Epithelial cell of prostate (primary cell): Measurements from ENCODE around the gene KBTBD6.
"Not testable (repeated sequence)": the region's sequence is repeated elsewhere in the genome, so short reads cannot be mapped to it uniquely, and the experiment has no call there.

Source experiments
- DNase-seq: peaks from one replicate; pipeline ENCODE4 v3.0.0-alpha.2; 2011; ENCODE audit warnings: low read depth, low spot score
- H3K27ac ChIP-seq: fragments of 450-650 bp; 2 replicates; pipeline ENCODE4 v1.5.1; 2017; ENCODE audit warnings: mild to moderate bottlenecking

The KBTBD6 gene, protein sequence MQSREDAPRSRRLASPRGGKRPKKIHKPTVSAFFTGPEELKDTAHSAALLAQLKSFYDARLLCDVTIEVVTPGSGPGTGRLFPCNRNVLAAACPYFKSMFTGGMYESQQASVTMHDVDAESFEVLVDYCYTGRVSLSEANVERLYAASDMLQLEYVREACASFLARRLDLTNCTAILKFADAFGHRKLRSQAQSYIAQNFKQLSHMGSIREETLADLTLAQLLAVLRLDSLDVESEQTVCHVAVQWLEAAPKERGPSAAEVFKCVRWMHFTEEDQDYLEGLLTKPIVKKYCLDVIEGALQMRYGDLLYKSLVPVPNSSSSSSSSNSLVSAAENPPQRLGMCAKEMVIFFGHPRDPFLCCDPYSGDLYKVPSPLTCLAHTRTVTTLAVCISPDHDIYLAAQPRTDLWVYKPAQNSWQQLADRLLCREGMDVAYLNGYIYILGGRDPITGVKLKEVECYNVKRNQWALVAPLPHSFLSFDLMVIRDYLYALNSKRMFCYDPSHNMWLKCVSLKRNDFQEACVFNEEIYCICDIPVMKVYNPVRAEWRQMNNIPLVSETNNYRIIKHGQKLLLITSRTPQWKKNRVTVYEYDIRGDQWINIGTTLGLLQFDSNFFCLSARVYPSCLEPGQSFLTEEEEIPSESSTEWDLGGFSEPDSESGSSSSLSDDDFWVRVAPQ

DNA sequence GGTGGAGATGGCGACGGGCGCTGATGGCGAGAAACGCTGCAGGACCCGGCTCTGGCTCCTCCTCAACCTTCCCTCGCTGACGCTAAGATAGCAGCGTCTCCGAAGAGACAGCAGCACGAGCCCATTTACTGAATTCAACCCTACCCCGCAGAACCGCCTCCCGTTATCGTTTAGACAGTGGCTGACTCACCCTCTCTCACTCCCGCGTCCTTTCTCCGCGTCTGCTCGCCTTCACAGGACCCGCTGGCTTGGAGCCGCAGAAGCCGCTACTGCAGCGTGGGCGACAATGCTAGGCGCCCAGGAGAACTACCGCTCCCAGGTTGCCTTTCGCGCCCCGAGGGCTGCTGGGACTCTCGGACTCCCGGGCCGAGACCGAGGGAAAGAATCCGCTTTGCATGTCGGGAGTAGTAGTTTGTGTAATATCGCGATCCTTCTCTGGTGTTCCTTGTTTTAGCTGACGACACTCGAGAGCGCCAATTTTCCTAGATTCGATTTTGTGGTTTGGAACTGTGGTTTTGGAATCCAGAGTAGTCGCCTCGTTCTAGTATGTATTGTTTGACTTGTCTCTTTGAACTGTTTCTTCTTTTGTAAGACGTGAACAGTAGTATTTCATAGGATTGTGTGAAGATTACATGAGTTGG lies at the start of gene KBTBD6:
Gene KBTBD6 (minus strand): TSS at position 291 of the 641 bp plus-strand sequence. CDS start 291 bp downstream, outside the sequence.
- H3K27ac ChIP-seq: peak within 1 kb of the TSS; percentile 46
- DNase-seq: peak; percentile 96

DNA sequence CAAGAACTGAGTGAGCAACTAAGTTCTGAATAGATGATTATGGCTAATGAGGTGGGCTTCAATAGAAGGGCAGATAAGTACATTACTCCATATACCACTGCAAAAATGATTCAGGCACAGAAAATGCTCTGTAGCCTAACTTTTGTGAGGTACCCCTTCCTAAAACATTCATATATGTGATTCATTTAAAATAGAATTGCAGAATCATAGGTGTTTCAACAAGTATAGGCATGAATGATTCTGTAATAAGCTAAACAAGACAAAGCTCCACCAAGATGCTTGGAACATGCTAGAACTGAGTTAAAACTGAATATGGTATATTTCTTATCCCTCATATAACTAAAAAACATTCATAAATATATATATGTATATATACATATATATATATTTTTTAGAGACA lies 49.6 kb upstream of the KBTBD6 start:
- peak; percentile 27 for DNase-seq
- H3K27ac ChIP-seq: peak overlapping the region; percentile 25

DNA sequence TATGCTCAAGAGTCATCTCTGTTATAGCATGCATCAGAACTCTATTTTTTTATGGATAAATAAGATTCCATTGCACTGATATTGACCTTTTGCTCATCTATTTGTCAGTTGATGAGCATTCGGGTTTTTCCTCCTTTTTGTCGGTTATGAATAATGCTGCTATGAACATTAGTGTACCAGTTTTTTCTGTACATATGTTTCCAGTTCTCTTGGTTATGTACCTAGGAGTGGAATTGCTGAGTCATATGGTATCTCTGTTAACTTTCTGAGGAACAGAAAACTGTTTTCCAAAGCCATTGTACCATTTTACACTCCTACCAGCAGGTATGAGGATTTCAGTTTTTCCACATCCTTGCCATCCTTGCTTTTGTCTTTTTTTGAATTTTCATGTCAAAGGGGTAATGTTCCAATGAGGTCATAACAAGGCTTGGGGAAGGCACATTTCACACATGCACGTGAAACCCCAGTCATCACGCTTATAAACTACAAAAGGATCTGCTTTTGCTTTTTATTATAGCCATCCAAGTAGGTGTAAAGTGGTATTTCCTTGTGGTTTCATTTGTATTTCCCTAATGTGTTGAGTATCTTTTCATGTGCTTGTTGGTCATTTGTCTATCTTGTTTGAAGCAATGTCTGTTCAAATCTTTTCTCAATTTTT lies 47.1 kb upstream of the KBTBD6 start:
- DNase-seq: peak; percentile 16

DNA sequence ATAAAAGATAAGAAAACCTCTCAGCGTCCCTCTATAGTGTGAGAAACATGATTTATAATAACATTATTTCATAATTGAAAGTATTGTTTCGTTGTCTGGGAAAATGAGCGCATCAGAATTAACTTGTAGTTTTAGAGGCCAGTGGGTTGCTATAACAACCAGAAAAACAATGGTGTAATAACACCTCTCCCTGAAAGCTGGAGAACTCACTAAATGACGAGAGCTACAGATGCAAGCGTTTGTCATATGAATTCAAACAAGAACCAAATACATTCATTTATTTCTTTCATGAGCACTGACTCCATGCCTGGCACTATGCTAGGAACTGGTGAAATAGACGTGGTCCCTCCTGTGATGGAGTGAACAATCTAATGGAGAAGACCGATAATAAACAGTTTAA lies 45.4 kb upstream of the KBTBD6 start:
- DNase-seq: no peak
- H3K27ac ChIP-seq: no peak overlapping the region

More for the DNA sequence above, 47.1 kb upstream of the KBTBD6 start:
- peak overlapping the region; percentile 43 for H3K27ac ChIP-seq

DNA sequence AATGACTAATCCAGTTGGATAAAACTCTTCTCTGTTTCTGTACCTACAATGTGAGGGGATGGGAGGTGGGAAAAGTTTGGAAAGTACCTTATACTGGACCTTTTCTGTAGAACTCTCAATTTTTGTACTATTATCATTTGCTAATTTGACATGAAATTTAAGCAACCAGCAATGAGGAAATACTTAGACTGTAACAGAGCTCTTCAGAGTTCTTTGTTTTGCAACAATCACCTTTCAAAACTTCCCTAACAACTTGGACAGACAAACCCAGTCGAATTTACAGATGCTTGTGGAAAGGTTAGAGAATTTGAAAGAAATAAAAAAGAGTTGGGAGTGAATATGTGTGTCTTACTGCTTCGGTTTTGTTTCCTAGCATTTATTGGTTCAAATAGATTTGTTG lies 45.0 kb upstream of the KBTBD6 start:
- H3K27ac ChIP-seq: no peak overlapping the region
- DNase-seq: no peak

DNA sequence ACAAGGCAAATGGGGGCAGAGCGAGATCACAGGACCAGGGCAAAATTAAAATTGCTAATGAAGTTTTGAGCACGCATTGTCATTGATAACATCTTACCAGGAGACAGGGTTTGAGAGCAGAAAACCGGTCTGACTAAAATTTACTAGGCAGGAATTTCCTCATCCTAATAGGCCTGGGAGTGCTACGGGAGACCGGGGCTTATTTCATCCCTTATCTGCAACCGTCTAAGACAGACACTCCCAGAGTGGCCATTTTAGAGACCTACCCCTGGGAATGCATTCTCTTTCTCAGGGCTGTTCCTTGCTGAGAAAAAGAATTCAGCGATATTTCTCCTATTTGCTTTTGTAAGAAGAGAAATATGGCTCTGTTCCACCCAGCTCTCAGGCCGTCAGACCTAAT lies 43.0 kb upstream of the KBTBD6 start:
- not testable (repeated sequence) for DNase-seq, H3K27ac ChIP-seq

DNA sequence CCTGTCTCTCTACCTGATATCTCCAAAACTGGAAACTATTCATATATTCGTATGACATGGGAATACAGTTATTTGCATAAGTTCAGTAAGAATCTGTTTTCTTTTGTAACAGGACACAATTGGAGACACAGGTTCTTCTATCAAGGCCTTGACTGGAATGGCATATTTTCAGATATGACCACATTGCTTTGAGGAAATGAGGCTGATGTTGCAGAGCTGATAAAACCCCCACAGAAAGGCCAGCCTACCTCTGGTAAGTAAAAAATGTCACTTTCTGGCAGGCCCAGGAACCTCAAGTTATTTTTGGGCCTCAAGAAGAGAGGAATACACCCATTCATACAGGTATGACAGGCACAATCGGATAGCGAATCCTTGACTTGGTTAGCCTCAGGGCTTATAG lies 29.5 kb upstream of the KBTBD6 start:
- H3K27ac ChIP-seq: no peak overlapping the region
- DNase-seq: no peak

DNA sequence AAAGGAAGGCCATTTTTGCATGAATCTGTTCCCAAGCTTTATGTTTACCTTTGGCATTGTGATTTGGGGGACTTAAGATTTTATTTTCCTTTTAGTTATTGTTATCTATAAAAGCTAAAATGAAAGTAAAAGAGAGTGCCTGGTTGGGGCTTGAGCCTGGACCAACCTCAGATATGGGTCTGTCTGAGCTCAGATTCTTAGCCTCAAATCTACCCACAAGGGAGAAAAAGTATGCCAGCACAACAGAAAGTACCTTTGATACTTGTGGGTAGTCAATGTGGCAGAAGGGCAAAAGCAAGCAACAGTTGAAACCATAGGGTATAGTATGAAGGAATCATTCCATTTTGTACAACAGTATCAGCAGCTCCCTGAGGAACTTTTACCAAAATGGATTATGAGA lies 26.6 kb upstream of the KBTBD6 start:
- H3K27ac ChIP-seq: no peak overlapping the region
- DNase-seq: no peak

DNA sequence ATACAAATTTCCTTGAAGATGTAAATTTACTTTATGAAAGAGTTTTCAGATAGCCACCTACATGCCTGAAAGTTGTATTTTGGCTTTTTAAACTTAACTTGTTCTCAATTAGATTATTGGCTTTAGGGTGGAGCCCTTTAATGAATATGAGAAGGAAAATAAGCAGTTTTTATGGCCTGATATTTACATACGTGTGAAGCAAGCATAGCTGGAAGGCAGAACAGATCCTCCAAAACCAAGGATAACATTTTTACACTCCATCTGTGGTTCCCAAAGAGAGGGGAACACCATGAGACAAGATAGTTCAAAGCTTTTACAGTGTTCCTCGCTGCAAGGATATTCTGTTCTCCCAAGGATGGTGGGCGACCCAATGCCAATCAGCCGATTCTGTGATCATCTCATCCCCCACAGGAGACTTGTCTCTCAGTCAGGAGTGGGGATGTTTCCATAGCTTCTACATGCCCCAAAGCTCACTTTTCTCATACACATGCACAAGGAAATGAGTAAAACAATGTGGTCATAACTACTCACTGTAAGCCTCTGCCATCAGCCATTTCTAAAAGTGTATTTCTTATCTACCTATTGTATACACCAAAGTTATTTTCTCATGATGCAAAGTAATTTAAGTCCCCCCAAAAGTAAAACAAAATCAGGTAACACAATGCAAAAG lies 24.6 kb upstream of the KBTBD6 start:
- no peak overlapping the region for H3K27ac ChIP-seq

DNA sequence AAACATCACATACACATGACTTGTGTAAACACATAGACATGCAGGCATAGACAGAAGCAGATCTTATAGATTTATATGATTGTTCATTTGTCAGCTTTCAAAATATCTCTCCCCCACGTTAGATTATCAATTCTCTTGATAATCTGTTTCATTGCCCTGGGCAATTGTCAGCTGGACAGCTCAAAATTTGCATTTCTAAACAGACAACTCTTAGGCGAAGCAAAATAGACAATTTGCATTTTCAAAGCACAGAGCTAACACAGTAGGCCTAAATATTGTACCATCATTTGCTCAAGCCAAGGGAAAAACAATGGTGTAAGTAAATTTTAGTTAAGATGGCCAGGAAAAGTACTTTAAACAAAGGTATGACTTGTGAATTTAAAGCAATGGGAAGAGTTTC lies 24.0 kb upstream of the KBTBD6 start:
- no peak for DNase-seq
- H3K27ac ChIP-seq: no peak overlapping the region

More for the DNA sequence above, 24.6 kb upstream of the KBTBD6 start:
- DNase-seq: no peak

DNA sequence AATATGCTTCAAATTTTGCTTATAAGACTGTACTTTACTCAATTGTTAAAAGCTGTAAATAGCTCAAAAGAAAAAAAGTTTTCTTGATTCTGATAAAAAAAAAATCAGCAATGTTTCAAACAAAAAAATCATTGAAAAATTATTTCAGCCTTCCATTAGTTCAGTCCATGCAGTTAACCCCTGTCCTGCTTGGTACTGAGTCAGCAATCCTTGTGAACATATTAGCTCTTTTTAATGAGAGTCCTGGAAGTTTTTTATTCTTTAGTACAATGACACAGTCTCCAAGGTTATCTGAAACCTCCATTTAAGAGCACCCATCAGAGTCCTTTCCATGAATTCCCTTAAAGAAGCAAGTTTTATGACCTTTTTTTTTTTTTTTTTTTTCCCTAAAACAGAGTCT lies 21.4 kb upstream of the KBTBD6 start:
- no peak overlapping the region for H3K27ac ChIP-seq
- DNase-seq: no peak

DNA sequence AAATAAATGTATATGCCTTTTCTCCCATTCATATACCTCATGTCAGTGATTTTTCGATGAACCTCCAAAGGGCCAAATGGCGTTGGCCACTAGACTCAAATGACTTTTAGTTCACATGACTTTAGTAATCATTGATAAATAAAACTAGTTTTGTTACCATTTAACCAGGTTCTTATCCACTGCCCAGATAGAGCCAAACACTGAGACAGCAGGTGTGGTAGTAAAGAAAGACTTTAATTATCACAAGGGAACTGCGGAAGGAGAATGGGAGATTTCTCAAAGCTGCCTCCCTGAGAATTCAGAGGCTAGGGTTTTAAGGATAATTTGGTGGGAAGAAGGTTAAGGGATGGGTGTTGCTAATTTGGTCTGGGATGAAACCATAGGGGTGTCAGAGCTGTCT lies 19.4 kb upstream of the KBTBD6 start:
- no peak for DNase-seq

DNA sequence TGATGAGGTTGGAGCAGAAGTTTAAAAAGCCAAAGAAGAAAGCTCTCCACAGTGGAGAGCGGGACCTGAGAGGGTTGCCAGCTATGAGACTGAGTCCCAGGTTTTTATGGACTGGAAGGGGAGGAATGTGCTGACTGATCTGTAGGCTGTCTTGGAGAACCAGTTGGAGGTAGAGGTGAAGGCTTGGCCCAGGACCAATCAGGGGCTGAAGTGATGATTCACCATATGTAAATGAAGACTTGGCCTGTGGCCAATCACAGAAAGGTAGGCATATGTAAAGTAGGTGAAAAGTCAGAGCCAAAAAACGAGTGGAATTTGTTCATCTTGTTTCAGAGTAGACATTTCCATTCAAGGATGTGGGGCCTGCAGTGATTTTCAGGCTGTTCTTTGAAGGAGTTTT lies 17.5 kb upstream of the KBTBD6 start:
- no peak overlapping the region for H3K27ac ChIP-seq
- no peak for DNase-seq

More for the DNA sequence above, 19.4 kb upstream of the KBTBD6 start:
- H3K27ac ChIP-seq: no peak overlapping the region

DNA sequence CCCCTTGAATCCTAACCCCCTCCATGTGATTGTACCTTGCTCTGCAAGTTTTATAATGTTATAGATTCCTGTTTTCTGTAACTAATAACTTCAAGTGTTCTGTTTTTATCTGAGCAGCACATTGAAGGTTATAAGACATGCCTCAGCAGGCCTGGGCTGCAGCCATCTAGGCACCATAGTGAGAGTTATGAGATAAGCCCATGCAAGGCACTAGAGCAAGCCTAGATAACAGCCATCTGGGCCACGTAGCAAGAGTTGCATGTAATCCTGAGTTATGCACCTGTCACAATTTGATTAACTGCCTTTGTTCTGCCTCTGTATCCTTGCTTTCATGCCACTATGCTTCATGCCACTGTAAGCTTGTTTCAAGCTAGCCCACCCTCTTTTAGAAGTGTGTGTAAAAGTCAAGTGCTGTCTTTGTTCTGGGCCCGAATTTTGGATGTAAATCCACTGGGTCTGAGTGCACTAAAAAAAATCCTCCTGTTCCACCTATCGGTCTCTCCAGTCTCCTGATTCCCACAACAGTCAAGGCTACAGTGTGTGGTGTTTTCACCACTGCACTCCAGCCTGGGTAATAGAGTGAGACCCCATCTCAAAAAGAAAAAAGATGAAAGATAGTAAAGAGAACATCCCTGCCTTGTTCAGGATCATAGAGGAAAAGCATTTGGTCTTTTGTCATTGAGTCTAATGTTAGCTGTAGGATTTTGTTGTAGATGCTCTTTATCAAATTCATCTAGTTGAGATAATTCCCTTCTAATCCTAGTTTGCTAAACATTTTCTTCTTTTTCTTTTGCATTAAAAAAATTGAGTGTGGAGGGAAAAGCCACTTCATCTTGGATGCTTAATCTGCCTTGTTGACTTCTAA lies 16.0 kb upstream of the KBTBD6 start:
- DNase-seq: no peak
- H3K27ac ChIP-seq: no peak overlapping the region

DNA sequence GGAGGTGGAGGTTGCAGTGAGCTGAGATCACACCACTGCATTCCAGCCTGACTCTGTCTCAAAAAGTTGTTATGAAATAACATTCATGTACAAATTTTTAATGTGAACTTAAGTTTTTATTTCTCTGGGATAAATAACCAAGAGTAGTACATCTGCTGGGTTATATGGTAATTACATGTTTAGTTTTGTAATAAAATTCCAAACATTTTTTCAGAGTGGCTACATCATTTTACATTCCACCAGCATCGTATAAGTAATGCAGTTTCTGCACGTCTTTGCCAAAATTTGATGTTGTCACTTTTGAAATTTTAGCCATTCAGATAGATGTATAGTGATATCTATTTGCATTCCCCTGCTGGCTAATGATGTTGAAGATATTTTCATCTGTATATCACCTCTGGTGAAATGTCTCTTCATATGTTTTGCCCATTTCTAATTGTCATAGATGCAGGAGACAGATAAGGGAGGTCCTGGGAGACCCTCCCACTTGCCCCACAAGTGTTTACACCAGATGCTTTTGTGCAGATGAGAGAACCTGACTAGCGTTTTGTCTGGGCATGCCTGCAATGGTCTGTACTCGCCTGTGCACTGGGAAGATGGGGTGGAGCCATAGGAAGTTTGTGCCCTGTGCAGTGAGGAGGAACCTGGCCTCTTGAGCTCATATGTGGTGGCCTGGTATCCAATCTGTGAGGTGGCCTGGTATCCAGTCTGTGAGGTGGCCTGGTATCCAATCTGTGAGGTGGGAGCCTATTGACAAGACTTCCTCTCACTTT lies 12.7 kb upstream of the KBTBD6 start:
- H3K27ac ChIP-seq: peak overlapping the region; percentile 48
- DNase-seq: no peak

DNA sequence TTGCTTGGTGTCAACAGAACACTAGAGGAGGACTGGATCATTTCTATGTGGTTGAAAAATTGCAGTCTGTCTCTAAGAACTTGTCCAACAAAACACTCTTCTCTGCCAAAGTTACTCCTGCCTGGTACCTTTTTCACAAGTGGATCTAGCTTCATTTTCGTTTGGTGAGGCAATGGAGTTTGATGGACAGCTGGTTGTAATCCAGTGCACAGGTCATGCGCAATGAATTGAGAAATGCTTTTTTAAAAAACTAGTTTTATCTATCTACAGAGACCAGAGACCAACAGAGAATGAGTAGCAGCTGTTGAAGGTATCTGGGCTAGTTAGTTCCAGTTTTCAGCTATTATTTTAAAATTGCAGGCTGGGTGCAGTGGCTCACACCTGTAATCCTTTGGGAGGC lies 12.0 kb upstream of the KBTBD6 start:
- DNase-seq: no peak

DNA sequence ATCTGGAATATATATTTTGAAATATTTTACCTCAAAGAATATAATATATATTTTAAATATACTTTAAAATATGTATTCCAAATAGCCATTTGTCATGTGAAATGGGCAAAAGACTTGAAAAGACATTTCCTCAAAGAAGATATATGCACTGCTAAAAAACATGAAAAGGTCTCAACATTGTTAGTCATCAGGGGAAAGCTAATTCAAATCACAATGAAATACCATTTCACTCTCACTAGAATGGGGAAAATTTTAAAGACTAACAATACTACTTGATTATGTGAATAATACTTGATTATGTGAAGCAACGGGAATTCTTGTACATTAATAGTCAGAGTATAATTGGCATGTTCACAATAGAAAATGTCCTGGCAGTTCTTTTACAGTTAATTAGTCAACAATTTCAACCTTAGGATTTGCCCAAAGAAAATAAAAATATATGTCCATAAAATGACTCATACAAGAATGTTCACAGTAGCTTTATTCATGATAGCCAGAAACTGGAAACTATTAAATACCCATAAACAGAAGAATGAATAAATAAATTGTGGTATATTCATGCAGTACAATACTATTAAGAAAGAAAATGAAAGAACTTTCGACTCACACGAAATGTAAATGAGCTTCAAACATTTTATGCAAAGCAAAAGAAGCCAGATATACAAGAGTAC lies 6.8 kb upstream of the KBTBD6 start:
- DNase-seq: no peak
- peak overlapping the region; percentile 97 for H3K27ac ChIP-seq

More for the DNA sequence above, 12.0 kb upstream of the KBTBD6 start:
- peak overlapping the region; percentile 48 for H3K27ac ChIP-seq

DNA sequence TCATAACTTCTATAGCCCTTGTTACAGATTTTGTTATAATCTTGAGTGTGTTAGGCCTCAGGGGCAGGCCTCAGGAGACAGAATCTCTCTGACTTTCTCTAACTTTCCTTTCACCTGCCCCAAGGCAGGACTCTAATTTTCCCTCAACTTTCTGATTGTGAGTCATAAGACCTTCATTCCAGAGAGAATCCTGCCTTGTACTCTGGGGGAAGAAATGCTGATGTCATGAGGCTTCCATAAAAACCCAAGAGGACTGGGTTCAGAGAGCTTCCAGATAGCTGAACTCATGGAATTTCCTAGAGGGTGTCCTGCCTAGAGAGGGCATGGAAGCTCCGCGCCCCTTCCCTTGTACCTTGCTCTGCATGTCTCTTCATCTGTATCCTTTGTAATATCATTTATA lies 5.3 kb upstream of the KBTBD6 start:
- peak overlapping the region; percentile 97 for H3K27ac ChIP-seq
- peak; percentile 70 for DNase-seq
